ENCODE measurements around the gene PRKAG2. TPM values are rescaled to one million over a fixed set of nuclear protein-coding genes. Genes with fewer than 3 reads are reported as not detected.
A peak's percentile ranks its signal among the peaks of the same experiment; 100 is the strongest.

Gene PRKAG2
- total RNA-seq, 1 donor: 21.2 TPM

- no peak overlapping the region for H3K4me3 ChIP-seq (ENCODE audit: low read depth, low read length)
- peak; percentile 29 for DNase-seq (ENCODE audit: low read depth)
- TF ChIP-seq, protein P1, sequence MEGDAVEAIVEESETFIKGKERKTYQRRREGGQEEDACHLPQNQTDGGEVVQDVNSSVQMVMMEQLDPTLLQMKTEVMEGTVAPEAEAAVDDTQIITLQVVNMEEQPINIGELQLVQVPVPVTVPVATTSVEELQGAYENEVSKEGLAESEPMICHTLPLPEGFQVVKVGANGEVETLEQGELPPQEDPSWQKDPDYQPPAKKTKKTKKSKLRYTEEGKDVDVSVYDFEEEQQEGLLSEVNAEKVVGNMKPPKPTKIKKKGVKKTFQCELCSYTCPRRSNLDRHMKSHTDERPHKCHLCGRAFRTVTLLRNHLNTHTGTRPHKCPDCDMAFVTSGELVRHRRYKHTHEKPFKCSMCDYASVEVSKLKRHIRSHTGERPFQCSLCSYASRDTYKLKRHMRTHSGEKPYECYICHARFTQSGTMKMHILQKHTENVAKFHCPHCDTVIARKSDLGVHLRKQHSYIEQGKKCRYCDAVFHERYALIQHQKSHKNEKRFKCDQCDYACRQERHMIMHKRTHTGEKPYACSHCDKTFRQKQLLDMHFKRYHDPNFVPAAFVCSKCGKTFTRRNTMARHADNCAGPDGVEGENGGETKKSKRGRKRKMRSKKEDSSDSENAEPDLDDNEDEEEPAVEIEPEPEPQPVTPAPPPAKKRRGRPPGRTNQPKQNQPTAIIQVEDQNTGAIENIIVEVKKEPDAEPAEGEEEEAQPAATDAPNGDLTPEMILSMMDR (IDR thresholded peaks at IDR 0.05; ENCODE audit: insufficient read depth, low read depth, low read length): peak; percentile 47
Observed at GRCh38 chr7:151626422-151627115, 250.3 kb downstream of the PRKAG2 start.

- DNase-seq (ENCODE audit: low read depth): no peak
- TF ChIP-seq, protein P1 (IDR thresholded peaks at IDR 0.05; ENCODE audit: insufficient read depth, low read depth, low read length): no peak
- no peak overlapping the region for H3K4me3 ChIP-seq (ENCODE audit: low read depth, low read length)
Observed at GRCh38 chr7:151625606-151626005, 251.3 kb downstream of the PRKAG2 start.

DNA sequence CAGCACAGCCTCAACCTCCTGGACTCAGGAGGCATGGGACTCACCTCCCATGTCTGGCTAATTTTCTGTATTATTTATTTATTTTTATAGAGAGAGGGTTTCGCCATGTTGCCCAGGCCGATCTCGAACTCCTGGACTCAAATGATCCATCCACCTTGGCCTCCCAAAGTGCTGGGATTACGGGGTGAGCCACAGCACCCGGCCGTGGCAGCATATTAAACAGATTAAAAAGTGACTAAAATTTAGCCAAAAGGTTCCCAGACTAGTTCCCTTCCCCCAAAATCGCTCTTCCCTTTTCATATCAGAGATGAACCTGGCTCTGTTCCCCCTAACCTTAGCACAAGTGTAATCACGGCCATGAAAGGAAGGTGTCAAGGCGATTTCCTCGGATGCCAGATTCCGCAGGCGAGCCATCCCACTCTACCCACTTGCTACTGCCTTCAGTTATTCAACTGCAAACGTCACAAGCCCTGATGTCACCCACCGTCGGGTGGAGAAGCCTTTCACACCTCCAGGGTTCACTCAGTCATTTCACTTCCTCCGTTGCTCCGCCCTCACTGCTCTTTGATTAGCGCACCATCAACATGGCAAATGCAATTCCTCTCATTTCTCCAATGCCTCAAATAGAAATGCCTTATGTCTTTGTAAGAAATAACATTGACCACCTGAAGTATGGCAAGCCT is 252.5 kb downstream of the PRKAG2 start:
- TF ChIP-seq, protein P1 (IDR thresholded peaks at IDR 0.05; ENCODE audit: insufficient read depth, low read depth, low read length): no peak
- H3K4me3 ChIP-seq (ENCODE audit: low read depth, low read length): no peak overlapping the region
- DNase-seq (ENCODE audit: low read depth): no peak

- TF ChIP-seq, protein P1 (IDR thresholded peaks at IDR 0.05; ENCODE audit: insufficient read depth, low read depth, low read length): no peak
- no peak for DNase-seq (ENCODE audit: low read depth)
- no peak overlapping the region for H3K4me3 ChIP-seq (ENCODE audit: low read depth, low read length)
Observed at GRCh38 chr7:151623766-151624165, 253.1 kb downstream of the PRKAG2 start.

DNA sequence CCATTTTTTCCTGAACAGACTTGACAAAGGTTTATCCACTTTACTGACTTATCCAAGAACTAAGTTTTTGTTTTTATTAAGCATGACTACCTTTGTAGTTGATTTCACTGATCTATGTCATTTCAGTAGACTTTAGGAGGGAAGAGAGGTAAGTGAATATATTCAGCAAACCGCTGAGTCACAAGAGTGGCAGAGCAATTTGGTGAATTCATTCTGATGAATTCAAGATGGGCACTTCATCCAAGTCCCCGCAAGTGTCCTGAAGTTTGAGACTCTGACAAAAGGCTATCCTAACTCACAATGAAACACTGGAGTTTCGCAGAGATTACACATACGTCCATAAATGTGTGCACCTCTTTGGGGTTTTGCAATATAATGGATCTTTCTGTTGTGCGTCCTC is 255.0 kb downstream of the PRKAG2 start:
- TF ChIP-seq, protein P1 (IDR thresholded peaks at IDR 0.05; ENCODE audit: insufficient read depth, low read depth, low read length): no peak
- H3K4me3 ChIP-seq (ENCODE audit: low read depth, low read length): no peak overlapping the region
- DNase-seq (ENCODE audit: low read depth): no peak

DNA sequence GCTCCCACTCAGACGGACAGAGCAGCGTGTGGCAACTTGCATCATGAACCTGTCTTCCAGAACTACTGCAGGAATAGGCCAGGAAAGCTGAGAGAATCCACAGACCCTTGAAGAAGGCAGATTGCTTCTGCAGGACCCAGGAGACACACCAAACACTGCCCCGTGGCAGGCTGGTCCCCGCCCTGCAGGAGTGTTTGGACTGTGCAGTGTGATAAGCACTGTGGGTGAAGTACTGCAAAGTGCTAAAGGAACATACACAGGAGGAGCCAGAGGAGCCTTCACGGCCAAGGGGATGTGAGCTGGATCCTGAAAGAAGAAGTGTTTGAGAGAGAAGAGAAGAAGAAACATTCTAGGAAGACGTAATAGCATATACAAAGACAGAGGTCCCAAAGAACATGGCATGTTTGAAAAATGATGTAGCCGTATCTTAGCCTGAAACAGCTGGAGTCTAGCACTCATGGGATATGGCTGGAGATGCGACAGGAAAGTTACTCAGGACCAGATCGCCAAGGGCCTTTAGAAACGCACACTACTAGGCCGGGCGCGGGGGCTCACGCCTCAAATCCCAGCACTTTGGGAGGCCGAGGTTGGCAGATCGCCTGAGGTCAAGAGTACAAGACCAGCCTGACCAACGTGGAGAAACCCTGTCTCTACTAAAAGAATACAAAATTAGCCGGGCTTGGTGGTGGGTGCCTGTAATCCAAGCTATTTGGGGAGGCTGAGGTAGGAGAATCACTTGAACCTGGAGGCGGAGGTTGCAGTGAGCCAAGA is 260.3 kb downstream of the PRKAG2 start:
- DNase-seq (ENCODE audit: low read depth): no peak
- H3K4me3 ChIP-seq (ENCODE audit: low read depth, low read length): no peak overlapping the region
- TF ChIP-seq, protein P1 (IDR thresholded peaks at IDR 0.05; ENCODE audit: insufficient read depth, low read depth, low read length): no peak

Measured in fibroblast of villous mesenchyme (primary cell).